Middle frontal gyrus (tissue), 1 donor: ENCODE measurements around the gene CFAP61.

Source experiments
- DNase-seq: peaks from one replicate; pipeline ENCODE4 v3.0.0-alpha.2; 2015; ENCODE audit warnings: low spot score; ENCODE audit errors: extremely low spot score

The CFAP61 gene

GRCh38 chr20:20363799-20364592 lies 311.7 kb downstream of the CFAP61 start:
- DNase-seq, result no peak

DNA sequence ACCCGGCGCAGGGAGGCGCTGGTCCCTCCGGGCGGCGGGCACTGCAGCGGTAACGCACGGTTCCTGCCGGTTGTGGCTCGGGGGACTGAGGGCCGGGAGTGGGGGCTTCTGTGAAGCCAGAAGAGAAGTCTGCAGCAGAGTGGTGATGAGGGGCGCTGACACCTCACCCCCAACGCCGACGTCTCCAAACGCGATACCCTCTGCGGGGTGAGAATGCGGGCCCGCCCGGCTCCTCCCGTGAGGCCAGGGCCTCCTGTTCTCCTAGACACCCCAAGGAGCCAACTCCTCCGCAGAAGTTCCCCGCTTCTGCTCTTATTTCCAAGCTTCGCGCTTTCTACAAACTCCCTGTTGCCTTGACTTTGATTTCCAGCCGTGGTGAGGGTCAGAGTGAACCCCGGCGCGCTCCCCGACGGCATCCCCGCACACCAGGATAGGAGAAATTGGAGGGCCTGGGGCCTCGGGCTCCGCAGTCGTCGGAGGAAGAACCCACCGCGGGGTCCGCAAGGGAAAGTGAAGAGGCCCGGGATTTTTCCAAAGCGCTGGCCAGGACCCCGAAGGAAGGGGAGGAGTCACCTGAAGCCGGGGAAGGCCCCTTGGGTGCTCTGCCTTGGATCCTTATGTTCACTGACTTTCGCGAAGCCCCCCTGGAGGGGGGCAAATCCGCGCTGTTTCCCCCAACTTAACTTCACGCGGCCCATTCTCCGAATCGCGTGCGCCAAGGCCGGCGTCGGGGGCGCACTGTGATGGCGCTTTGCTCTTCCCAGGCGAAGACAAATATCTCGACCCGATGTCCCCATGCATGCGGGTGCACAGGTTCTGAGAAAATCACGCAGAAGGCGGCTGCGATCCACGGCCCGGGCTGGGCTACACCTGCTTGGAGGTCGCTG lies 312.5 kb downstream of the CFAP61 start:
- DNase-seq, result no peak

- DNase-seq, result no peak
Measured at GRCh38 chr20:20365480-20366161, 313.3 kb downstream of the CFAP61 start.

GRCh38 chr20:20366551-20366875 lies 314.2 kb downstream of the CFAP61 start:
- no peak for DNase-seq

- no peak for DNase-seq
Measured at GRCh38 chr20:20366876-20367574, 314.7 kb downstream of the CFAP61 start.

GRCh38 chr20:20367575-20368417 lies 315.5 kb downstream of the CFAP61 start, which contains the start of gene INSM1:
Gene INSM1, plus strand, starts transcription at chr20:20368104. Its CDS starts 164 bp downstream, at chr20:20368268.
- DNase-seq, result no peak

DNA sequence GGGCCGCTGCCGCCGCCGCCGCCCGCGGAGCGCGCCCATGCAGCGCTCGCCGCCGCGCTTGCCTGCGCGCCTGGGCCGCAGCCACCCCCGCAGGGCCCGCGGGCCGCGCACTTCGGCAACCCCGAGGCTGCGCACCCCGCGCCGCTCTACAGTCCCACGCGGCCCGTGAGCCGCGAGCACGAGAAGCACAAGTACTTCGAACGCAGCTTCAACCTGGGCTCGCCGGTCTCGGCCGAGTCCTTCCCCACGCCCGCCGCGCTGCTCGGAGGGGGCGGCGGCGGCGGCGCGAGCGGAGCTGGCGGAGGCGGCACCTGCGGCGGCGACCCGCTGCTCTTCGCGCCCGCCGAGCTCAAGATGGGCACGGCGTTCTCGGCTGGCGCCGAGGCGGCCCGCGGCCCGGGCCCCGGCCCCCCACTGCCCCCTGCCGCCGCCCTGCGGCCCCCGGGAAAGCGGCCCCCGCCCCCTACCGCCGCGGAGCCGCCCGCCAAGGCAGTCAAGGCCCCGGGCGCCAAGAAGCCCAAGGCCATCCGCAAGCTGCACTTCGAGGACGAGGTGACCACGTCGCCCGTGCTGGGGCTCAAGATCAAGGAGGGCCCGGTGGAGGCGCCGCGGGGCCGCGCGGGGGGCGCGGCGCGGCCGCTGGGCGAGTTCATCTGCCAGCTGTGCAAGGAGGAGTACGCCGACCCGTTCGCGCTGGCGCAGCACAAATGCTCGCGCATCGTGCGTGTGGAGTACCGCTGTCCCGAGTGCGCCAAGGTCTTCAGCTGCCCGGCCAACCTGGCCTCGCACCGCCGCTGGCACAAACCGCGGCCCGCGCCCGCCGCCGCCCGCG lies 316.3 kb downstream of the CFAP61 start:
- no peak for DNase-seq

DNA sequence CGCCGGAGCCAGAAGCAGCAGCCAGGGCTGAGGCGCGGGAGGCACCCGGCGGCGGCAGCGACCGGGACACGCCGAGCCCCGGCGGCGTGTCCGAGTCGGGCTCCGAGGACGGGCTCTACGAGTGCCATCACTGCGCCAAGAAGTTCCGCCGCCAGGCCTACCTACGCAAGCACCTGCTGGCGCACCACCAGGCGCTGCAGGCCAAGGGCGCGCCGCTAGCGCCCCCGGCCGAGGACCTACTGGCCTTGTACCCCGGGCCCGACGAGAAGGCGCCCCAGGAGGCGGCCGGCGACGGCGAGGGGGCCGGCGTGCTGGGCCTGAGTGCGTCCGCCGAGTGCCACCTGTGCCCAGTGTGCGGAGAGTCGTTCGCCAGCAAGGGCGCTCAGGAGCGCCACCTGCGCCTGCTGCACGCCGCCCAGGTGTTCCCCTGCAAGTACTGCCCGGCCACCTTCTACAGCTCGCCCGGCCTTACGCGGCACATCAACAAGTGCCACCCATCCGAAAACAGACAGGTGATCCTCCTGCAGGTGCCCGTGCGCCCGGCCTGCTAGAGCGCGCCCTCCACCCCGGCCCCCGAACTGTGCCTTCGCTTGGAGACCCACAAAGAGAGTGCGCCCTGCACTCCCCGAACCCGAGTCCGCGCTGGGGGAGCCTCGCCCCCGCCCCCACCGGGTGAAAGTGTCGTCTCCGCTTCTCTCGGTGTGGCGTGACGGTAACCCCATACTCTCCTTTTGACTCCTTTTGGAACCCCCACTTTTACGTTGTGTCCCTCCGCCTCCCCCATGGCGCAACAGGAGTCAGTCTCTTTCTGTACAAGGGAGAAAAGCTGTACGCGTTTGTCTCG lies 317.1 kb downstream of the CFAP61 start:
- no peak for DNase-seq

DNA sequence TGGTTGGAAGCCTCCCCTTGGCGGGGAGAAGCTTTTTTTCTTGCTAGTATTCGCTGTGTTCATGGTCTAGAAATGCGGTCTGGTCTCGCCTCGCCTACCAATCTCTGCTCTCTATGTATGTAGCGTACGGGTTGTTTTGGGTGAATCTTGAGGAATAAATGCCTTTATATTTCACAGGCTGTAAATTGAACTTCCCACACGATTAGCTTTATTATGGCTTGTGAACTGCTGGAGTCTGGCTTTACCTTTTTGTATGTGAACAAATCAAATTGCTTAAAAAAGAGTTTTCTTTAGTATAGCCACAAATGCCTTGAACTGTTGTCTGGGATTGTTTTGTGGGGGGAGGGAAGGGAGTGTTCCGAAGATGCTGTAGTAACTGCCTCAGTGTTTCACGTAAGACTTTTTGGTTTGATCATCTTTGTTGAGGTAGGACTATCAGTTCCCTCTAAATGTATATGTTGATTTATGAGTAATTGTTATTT lies 317.8 kb downstream of the CFAP61 start:
- no peak for DNase-seq

GRCh38 chr20:20371083-20371482 lies 318.8 kb downstream of the CFAP61 start:
- DNase-seq, result no peak

GRCh38 chr20:20371681-20372080 lies 319.3 kb downstream of the CFAP61 start:
- DNase-seq, result no peak

DNA sequence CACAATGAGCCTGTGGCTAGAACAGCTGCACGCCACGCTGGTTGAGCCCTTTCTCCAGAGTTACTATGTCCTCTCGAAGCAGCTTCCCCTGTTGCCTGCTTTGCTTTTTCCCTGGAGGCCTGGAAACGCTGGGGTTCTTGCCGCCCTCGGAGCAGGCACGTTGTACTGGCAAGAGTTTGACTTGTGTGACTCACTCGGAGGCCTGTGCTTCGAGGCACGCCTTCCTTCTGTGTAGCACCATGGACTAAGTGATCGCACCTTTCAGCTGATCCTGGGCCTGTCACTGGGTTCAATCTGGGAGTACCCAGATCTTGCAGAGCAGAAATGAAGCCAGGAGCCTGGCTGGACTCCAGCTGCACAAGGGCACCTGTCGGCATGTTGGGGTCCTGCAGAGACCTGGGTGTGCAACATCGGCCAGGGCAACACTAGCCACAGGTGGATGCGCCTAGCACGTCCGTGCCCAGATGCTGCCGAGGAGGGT lies 320.8 kb downstream of the CFAP61 start:
- no peak for DNase-seq

- no peak for DNase-seq
Measured at GRCh38 chr20:20375862-20376261, 323.5 kb downstream of the CFAP61 start.

GRCh38 chr20:20386192-20386591 lies 333.9 kb downstream of the CFAP61 start:
- DNase-seq, result no peak

DNA sequence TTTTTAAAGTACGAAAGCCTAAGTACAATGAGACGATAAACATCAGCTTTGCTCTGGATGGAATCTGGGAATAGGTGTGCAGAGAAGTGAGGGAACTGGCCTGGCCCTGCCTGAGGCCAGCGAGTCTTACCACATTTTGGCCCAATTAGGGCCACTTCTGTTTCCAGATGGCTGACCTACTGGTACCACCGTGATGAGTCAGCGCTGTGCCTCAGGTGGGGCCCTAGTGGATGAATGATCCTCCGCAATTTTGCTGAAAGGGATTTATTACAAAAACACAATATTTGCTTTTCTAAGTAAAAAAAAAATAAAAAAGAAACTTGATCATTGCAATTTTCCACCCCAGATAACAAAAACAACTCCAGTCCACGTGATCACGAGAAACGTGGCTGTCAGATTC lies 338.1 kb downstream of the CFAP61 start:
- DNase-seq, result no peak

DNA sequence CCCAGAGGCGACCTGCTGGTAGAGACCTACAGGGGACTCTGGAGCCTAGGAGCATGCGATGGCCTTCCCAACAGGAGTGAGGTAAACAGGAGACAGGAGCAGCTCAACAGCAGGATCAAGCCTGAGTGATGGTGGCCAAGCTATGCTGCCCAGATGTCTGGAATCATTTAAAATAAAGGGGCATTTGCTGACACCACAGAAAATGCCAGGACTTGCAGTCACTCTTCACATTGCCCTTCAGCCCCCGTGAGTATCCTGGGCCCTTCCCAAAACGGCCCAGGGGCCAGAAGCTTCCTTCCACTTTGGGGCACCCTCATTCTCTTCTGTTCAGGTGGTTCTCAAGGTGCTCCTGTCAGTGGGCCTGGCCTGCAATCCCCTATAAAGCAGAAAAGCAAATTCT lies 338.8 kb downstream of the CFAP61 start:
- DNase-seq, result no peak

DNA sequence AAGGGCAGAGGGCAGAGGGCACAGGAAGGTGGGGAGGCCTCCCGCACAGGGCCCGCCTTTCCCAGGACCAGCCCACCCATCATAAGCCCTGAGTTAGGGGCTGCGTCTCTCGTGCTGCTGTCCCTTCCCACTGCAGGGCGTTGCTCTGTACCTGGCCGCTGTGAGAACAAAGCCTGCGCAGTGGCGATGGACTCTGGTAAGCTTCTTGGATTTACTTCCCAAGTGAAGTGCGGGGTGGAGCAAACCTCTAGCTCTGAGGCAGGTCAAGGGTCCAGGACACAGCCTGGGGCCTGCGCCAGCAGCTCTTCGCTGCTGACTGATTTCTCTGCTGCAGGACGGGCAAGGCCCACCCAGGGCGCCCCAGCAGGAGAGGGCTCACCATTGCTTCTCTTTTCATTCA lies 339.4 kb downstream of the CFAP61 start:
- no peak for DNase-seq
